Heart right ventricle (tissue), 16 donors: ENCODE results near the gene GTF2IRD1. TPM values are rescaled to one million over a fixed set of nuclear protein-coding genes. Genes with fewer than 3 reads are reported as not detected.
"Not testable (repeated sequence)": the region's sequence is repeated elsewhere in the genome, so short reads cannot be mapped to it uniquely, and the experiment has no call there.

Experiments
- ATAC-seq, 8 donors: fragments of 200-7000 bp; cut with Tn5 transposase; one replicate each; pipeline ENCODE4 v1.9.1; 2020; ENCODE audit warnings: mild to moderate bottlenecking in 8 of 8, moderate library complexity in 8 of 8, moderate number of reproducible peaks in 1 of 8
- DNase-seq, 2 donors: peaks; one replicate each; pipeline ENCODE4 v3.0.0-alpha.2; 2020
- H3K27ac ChIP-seq, 10 donors: fragments of 200-600 bp; sonication (generic) in 2 of 10; one replicate each; pipeline versions ENCODE4 v1.5.0 to v1.8.0; 2020 to 2022; ENCODE audit warnings: mild to moderate bottlenecking in 3 of 10
- H3K27me3 ChIP-seq, 7 donors: fragments of 200-600 bp; one replicate each; pipeline ENCODE4 v1.8.0; 2021 to 2022; ENCODE audit warnings: mild to moderate bottlenecking in 2 of 7
- H3K36me3 ChIP-seq, 9 donors: fragments of 200-600 bp; sonication (generic) in 1 of 9; one replicate each; pipeline versions ENCODE4 v1.5.0 to v1.8.0; 2020 to 2022; ENCODE audit warnings: mild to moderate bottlenecking in 2 of 9
- H3K4me1 ChIP-seq, 9 donors: fragments of 200-600 bp; sonication (generic) in 1 of 9; one replicate each; pipeline versions ENCODE4 v1.5.0 to v1.8.0; 2020 to 2022; ENCODE audit warnings: mild to moderate bottlenecking in 4 of 9
- H3K4me3 ChIP-seq, 10 donors: fragments of 200-600 bp; sonication (generic) in 2 of 10; one replicate each; pipeline versions ENCODE4 v1.5.0 to v1.8.0; 2020 to 2022; ENCODE audit warnings: mild to moderate bottlenecking in 7 of 10, moderate library complexity in 2 of 10
- H3K9me3 ChIP-seq, 11 donors: fragments of 200-600 bp in 10 of 11; sonication (generic) in 2 of 11; one replicate each; pipeline versions ENCODE4 v1.5.0 to v1.8.0; 2013 to 2022; ENCODE audit warnings: mild to moderate bottlenecking in 2 of 11, control low read depth in 1 of 11, moderate library complexity in 1 of 11
- WGBS, 2 donors: extraction: QIAGEN DNeasy Blood & Tissue Kit; methylation state at CpG; one replicate each; pipeline ENCODE4 v1.1.7; 2013; ENCODE audit warnings: inconsistent platforms in 1 of 2; 5-methylcytosine and 5-hydroxymethylcytosine counted together
- intact Hi-C, 10 donors: fragments of 100-400 bp; cut with DNase I; formaldehyde crosslinking; loops; one replicate each; pipeline versions ENCODE4 v1.11.1 to v1.14.2; 2022
- polyA plus RNA-seq, 2 donors: library from polyadenylated mRNA; stranded (reverse); fragments of 200-250 nt; gene quantifications; one replicate each; pipeline ENCODE4 v1.2.3, GENCODE V29; 2013
- total RNA-seq, 10 donors: library from RNA; stranded (reverse); fragmentation: NEBNext Ultra II Directional in 3 of 10; extraction: Animal tissue kit (Norgen Biotek cat#: 25700) in 3 of 10; gene quantifications; one replicate each; pipeline versions ENCODE4 v1.2.1 to v1.2.4, GENCODE V29; 2021 to 2023
- TF ChIP-seq, protein P1 (sequence below), 9 donors: fragments of 200-600 bp; sonication (generic) in 2 of 9; IDR thresholded peaks; one replicate each; pipeline versions ENCODE4 v1.5.0 to v1.8.0; 2021 to 2022; ENCODE audit warnings: antibody characterized with exemption in 9 of 9, mild to moderate bottlenecking in 5 of 9, moderate library complexity in 1 of 9
- donor health status: Arrhythmogenic right ventricular cardiomyopathy.
- donor health status: ischemic (EF 13 %, LVEDD 7.1; RV severe dilation, severe dysfunction).
- donor health status: healthy with polysubstance abuse.
- donor health status: DM: no; HTN: yes; CAD: no.
- donor health status: DM: no; HTN: no; CAD: no.
- donor health status: ischemic (EF 25% LVEDD 6.9; RV normal size, moderate dysfunction).
- donor health status: ischemic (EF 25% LVEDD 5.7; RV mildly dilated, moderate dysfunction).
- donor health status: healthy.
- donor health status: DM: yes; HTN: yes; CAD: no.
- donor health status: Ischemic cardiomyopathy.
- donor health status: ischemic (EF 35%, LVEDD 5.7; RV mildly dilated, moderate dysfunction).
- donor health status: nonischemic (EF 11% LVEDD 7.7; RV severe dilation, severe dysfunction).
- donor health status: DM: yes; HTN: yes; CAD: no.
- donor health status: PGD.
- donor health status: ischemic (EF 29% LVEDD 5.4; RV normal size, mild dysfunction).
- donor health status: nonischemic (EF 23%, LVEDD 6.1; RV moderate dilation, normal function).

Gene GTF2IRD1
- total and polyA plus RNA-seq, 12 donors = 11.7 to 36.6 (median 18.0) TPM

DNA sequence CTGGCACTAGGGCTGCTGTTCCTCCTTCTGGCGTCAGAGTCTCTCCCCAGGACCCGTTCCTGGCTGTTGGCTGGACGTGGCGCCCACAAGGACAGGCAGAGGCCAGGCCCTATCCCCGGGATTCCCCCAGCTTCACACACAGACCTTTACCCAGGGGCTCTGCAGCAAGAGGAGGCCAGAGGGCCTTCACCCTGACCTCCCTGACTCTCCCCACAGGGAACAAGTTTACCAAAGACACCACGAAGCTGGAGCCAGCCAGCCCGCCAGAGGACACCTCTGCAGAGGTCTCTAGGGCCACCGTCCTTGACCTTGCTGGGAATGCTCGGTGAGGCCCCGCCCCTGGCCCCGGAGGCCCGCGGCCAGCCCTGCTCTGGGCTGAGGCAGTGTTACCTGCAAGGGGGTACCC lies 82.2 kb downstream of the GTF2IRD1 start:
- peaks cover 0 to 40% (median 2%) of the 10 kb centered on the region in 9 donors for H3K36me3 ChIP-seq
- H3K27ac ChIP-seq = peak overlapping the region in 9 of 10 donors; percentile 45 to 76 (median 68)
- no peaks in the 10 kb centered on the region for H3K9me3 ChIP-seq
- peak in 7 of 8 donors; percentile 17 to 51 (median 37) for ATAC-seq
- peak in 1 of 2 donors; percentile 39 for DNase-seq
- TF ChIP-seq, protein P1, sequence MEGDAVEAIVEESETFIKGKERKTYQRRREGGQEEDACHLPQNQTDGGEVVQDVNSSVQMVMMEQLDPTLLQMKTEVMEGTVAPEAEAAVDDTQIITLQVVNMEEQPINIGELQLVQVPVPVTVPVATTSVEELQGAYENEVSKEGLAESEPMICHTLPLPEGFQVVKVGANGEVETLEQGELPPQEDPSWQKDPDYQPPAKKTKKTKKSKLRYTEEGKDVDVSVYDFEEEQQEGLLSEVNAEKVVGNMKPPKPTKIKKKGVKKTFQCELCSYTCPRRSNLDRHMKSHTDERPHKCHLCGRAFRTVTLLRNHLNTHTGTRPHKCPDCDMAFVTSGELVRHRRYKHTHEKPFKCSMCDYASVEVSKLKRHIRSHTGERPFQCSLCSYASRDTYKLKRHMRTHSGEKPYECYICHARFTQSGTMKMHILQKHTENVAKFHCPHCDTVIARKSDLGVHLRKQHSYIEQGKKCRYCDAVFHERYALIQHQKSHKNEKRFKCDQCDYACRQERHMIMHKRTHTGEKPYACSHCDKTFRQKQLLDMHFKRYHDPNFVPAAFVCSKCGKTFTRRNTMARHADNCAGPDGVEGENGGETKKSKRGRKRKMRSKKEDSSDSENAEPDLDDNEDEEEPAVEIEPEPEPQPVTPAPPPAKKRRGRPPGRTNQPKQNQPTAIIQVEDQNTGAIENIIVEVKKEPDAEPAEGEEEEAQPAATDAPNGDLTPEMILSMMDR (IDR thresholded peaks at IDR 0.05) = no peak
- intact Hi-C loops = loop anchor here in 3 of 10 donors (2.0 to 10.0 kb wide), 4 partner anchors 55 to 81 kb away; partner anchors contain the start of gene GTF2IRD1 (in 1 of the 3)
- H3K27me3 ChIP-seq = no peaks in the 10 kb centered on the region
- H3K4me3 ChIP-seq = no peak overlapping the region
- peaks cover 0 to 14% (median 2%) of the 10 kb centered on the region in 9 donors for H3K4me1 ChIP-seq
- 61 to 67% methylated on average over 13 of the region's 13 CpGs for WGBS, 2 donors

DNA sequence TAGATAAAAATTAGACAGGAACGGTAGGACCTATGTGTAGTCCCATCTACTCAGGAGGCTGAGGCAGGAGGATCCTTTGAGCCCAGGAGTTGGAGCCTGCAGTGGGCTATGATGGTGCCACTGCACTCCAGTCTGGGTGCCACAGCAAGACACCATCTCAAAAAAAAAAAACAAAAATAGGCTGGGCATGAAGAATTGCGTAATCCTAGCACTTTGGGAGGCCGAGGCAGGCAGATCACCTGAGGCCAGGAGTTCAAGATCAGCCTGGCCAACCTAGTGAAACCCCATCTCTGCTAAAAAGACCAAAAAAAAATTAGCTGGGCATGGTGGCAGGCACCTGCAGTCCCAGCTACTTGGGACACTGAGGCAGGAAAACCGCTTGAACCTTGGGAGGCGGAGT lies 88.2 kb downstream of the GTF2IRD1 start:
- WGBS, 2 donors = 91 to 96% methylated on average over 5 of the region's 5 CpGs
- intact Hi-C loops = loop anchor here in 2 of 10 donors (5.0 to 10.0 kb wide), 2 partner anchors 57 to 85 kb away; no protein-coding TSS in a partner anchor

DNA sequence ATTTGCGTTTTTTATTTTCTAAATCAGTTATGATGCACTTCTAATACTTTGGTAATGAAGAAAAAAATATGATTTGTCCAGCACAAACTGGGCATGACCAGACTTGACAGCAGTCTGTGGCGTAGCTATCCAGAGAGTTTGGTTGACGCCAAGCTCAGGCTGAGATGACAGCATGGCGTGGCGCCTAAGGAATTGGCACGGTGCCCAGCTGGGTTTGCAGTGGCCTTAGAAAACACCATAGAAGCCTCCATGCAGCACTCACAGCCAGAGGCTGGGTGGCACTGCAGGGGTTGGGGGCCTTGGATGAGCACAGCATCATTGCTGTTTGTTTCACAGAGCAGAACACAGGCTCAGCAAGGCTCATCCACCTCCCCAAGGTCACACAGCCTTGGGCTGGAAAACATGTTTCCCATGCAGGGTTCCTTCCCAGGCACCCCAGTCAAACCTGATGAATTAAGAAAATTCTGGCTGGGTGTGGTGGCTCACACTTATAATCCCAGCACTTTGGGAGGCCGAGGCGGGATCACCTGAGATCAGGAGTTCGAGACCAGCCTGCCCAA lies 88.9 kb downstream of the GTF2IRD1 start:
- intact Hi-C loops = loop anchor here in 2 of 10 donors (5.0 to 10.0 kb wide), 2 partner anchors 58 to 85 kb away; no protein-coding TSS in a partner anchor
- peak; percentile 43 to 70 for DNase-seq
- ATAC-seq = peak in 7 of 8 donors; percentile 54 to 90 (median 76)
- Histone ChIP-seq H3K4me3 (no peak overlapping the region), H3K4me1 (peaks cover 0 to 11% (median 0%) of the 10 kb centered on the region in 9 donors), H3K9me3 (peaks cover 0 to 11% (median 0%) of the 10 kb centered on the region in 11 donors), H3K36me3 (peaks cover 0 to 52% (median 6%) of the 10 kb centered on the region in 9 donors), H3K27me3 (no peaks in the 10 kb centered on the region), H3K27ac (peak overlapping the region in 3 of 10 donors; percentile 35 to 51 (median 36))
- TF ChIP-seq, protein P1 (IDR thresholded peaks at IDR 0.05) = no peak
- WGBS, 2 donors = 65 to 69% methylated on average over 9 of the region's 9 CpGs

More for the DNA sequence above, 88.2 kb downstream of the GTF2IRD1 start:
- H3K4me3 ChIP-seq, ATAC-seq, H3K27me3 ChIP-seq, DNase-seq: not testable (repeated sequence)
- Histone ChIP-seq H3K36me3 (peaks cover 0 to 48% (median under 1%) of the 10 kb centered on the region in 9 donors), H3K4me1 (peaks cover 0 to 11% (median 0%) of the 10 kb centered on the region in 9 donors), H3K27ac (peak overlapping the region in 3 of 10 donors; percentile 35 to 51 (median 36)), H3K9me3 (peaks cover 0 to 11% (median 0%) of the 10 kb centered on the region in 11 donors)

DNA sequence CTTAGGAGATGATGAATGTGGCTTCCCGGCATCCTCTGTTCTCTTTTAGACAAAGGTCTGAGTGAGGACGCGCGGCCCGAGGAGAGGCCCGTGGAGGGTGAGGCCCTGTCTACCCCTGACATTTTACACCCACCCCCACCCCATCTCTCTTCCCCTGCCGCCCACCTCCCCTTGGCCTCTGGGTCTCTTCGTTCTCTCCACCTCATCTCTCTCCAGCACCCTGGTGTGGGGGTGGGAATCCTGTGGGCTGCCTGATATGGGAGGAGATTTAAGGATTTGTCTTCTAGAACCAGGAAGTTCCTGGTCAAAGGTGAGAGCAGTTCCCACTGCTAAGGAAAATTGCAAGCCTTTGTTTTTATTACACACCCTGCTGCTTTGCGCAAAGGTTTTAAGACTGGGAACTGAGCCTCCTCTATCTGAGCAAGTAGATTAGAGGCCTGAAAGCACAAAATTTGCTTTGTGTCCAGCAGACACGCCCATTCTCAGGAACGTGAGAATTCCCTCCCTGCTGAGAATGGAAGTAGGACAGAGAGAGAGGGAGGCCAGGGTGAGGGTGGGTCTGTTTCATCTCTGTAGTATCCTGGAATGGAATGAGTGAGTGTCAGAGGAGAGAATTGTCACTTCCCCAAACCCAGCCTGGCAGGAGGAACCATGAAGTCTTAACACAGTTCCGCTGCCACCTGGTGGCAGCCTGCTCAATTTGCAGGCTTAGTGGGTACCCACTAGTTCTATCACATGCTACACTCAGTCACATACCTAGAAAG lies 91.2 kb downstream of the GTF2IRD1 start:
- peaks cover 0 to 11% (median 0%) of the 10 kb centered on the region in 9 donors for H3K4me1 ChIP-seq
- no peak overlapping the region for H3K27ac ChIP-seq
- H3K9me3 ChIP-seq = peaks cover 0 to 11% (median 0%) of the 10 kb centered on the region in 11 donors
- intact Hi-C loops = loop anchor here in 2 of 10 donors (5.0 to 10.0 kb wide), 2 partner anchors 60 to 88 kb away; no protein-coding TSS in a partner anchor
- peaks cover 0 to 43% (median 6%) of the 10 kb centered on the region in 9 donors for H3K36me3 ChIP-seq
- TF ChIP-seq, protein P1 (IDR thresholded peaks at IDR 0.05) = peak in 7 of 9 donors; percentile 18 to 52 (median 38)
- 80 to 81% methylated on average over 12 of the region's 12 CpGs for WGBS, 2 donors
- ATAC-seq (no peak), DNase-seq (no peak)
- no peaks in the 10 kb centered on the region for H3K27me3 ChIP-seq
- H3K4me3 ChIP-seq = no peak overlapping the region
